ENCODE results near the gene PRSS50.
"Not testable (repeated sequence)": the region's sequence is repeated elsewhere in the genome, so short reads cannot be mapped to it uniquely, and the experiment has no call there.

Gene PRSS50, protein sequence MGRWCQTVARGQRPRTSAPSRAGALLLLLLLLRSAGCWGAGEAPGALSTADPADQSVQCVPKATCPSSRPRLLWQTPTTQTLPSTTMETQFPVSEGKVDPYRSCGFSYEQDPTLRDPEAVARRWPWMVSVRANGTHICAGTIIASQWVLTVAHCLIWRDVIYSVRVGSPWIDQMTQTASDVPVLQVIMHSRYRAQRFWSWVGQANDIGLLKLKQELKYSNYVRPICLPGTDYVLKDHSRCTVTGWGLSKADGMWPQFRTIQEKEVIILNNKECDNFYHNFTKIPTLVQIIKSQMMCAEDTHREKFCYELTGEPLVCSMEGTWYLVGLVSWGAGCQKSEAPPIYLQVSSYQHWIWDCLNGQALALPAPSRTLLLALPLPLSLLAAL

DNA sequence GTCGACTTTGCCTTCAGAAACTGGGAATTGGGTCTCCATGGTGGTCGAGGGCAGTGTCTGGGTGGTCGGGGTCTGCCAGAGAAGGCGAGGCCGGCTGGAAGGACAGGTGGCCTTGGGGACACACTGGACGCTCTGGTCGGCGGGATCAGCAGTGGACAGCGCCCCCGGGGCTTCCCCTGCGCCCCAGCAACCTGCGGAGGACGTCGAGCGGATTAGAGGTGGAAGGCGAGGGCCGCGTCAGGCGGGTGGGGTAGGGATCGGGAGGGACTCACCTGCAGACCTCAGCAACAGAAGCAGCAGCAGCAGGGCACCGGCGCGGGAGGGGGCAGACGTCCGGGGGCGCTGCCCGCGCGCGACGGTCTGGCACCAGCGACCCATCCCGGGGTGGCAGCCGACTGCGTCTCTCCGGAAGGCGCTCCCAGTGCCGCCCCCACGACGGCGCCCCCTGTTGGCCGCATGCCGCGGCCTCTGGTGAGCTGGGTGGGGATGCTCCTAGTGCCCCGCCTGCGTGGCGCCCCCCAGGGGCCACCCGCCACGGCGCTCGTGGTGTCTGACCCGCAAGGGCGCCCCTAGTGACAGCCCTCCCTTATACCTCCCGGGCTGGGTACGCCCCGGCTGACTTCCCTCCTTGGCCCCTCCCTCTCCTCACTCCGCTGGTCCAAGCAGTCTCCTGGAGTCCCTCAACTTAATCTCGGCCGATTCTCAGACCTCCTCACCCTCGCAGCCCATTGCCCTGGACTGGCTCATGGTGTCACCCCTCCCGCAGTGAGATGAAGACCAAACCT, at the start of gene PRSS50:
PRSS50 (minus strand) TSS at position 423 of the 785 bp plus-strand sequence; CDS start at position 378, 45 bp downstream.
- DNase-seq = no peak

- no peak for DNase-seq
Measured at GRCh38 chr3:46764206-46764605, 46.5 kb upstream of the PRSS50 start.

DNA sequence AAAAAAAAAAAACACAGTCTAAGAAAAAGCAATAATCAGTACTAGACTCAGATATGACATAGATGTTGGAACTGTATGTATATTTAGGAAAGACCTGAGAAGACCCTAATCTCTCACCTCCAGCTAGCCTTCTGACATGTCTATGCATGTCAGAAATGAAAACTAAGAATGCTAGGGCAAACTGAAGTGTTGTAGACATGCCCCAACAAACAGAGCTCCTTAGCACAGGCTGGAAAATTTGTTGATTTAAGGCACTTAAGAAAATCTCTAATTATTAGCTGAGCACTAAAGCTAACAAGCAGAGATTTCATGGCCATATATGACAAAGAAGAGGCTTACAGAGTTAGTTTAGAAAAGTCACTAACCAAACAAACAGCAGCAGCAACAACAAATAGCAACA, 45.5 kb upstream of the PRSS50 start:
- DNase-seq = no peak

DNA sequence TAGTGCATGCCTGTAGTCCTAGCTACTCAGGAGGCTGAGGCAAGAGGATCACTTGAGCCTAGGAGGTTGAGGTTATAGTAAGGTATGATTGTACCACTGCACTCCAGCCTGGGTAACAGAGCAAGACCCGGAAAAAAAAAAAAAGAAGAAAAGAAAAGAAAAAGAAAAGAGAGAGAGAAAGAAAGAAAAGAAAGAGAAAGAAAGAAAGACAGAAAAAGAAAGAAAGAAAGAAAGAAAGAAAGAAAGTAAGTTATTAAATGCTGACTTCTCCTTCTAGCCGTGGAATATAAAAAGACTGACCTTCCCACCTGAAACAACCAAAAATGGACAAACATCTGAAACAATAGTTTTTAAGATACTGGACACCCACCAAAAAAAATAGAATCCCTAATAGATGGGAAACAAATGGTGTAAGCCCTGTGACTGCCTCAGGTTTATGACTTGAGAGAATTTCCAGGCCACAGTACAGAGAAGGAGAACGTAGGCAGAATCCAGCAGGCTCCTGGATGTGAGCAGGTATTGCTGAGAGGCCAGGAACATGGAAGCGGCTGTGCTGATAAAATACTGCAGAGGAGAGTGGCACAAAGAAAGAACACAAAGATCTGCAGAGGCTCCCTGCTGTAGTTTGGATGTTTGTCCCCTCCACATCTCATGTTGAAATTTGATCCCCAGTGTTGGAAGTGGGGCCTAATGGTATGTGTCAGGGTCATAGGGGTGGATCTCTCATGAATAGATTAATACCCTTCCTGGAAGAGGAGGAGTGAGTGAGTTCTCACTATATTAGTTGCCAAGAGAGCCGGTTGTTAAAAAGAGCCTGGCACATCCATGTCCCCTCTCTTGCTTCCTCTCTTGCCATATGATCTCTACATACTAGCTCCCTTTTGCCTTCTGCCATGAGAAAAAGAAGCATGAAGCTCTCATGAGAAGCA, 41.8 kb upstream of the PRSS50 start:
- no peak for DNase-seq

GRCh38 chr3:46756642-46757041, 39.0 kb upstream of the PRSS50 start:
- DNase-seq = no peak

DNA sequence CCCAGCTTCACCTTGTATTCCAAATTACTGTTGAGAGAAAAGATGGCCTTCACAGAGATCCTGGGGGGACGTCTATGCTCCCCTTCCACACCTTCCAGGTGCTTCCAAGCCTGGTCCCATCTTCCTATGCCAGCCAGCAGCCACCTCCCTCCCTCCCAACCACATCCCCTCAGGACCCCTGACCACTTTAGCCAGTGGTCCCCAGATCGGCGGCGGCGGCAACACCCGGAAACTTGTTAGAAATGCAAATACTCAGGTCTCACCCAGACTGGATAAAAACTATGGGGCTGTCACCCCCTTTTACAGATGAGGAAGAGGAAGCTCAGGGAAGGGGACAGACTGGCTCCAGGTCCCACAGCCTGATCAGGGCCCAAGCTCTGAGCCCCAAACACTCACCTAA, 38.0 kb upstream of the PRSS50 start:
- no peak for DNase-seq

GRCh38 chr3:46753127-46753526, 35.5 kb upstream of the PRSS50 start:
- DNase-seq = not testable (repeated sequence)

DNA sequence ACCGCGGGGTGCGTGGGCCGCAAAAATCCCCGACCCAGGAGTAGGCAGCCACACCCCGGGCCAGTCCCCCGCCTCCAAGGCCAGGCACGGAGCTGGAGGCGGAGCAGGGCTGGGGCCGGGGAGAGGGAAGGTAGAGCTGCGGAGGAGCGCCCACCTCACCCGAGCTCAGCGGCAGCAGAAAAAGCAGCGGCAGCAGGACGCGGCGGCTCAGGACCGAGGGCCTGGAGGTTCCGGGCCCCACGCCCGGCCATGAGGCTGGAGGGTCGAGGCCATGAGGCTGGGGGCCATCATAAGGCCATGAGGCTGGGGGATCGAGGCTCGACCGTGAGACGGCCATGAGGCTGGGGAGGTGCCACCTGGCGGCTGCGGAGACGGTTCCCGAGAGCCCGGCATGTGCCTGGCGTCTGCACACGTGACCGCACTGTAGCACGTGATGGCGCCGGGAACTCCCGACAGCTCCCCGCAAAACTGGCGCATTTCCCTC, 32.9 kb upstream of the PRSS50 start:
- DNase-seq = no peak

- no peak for DNase-seq
Measured at GRCh38 chr3:46749129-46749528, 31.5 kb upstream of the PRSS50 start.

DNA sequence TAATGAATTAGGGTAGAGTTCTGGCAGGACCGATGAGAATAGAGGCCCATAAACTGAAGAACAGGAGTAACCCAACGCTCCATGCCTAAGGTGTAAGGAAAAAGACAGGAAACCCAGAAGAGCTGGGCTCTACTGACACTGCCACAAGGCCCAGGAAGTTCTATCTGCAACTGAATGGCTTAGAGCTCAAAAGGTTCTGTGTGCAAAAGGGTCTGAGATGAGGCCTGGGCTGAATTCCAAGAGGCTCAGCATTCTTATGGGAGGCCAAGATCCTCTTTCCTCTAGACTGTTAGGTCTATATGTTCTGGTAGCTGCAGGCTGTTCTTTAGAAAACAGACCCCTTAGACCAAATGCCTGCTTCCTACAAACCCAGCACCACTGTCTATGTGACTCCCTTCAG, 30.5 kb upstream of the PRSS50 start:
- DNase-seq = no peak

GRCh38 chr3:46746711-46747110, 29.0 kb upstream of the PRSS50 start:
- DNase-seq = no peak

DNA sequence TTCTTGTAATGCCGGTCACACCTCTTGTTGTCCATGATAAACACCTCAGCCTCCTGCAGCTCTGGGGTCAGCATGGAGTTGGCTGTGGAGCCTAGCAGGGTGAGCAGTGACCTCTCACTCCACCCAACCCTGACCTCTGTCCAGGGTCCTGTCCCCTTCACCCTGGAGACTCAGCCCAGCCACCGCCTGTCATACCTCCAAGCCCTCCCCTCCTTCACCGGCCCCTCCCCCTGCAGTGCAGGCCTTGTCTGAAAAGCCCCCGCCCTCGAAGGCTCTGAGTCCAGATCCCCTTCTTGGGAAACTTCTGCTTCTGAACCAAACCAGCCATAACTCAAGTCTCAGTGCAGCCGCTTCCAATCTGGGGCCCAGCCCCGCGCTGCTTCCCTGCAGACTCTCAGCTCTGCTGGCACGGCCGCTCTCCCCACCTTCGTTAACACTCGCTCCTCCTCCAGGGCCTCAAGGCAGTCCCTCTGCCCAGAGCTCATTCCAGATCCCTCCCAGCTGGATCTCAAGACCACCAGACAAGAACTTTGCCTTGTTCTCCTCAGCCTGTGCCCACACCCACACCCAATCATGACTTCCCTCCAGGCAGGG, 25.4 kb upstream of the PRSS50 start:
- DNase-seq = no peak

GRCh38 chr3:46739565-46739964, 21.9 kb upstream of the PRSS50 start:
- DNase-seq = not testable (repeated sequence)

GRCh38 chr3:46737329-46737731, 19.7 kb upstream of the PRSS50 start:
- DNase-seq = no peak

DNA sequence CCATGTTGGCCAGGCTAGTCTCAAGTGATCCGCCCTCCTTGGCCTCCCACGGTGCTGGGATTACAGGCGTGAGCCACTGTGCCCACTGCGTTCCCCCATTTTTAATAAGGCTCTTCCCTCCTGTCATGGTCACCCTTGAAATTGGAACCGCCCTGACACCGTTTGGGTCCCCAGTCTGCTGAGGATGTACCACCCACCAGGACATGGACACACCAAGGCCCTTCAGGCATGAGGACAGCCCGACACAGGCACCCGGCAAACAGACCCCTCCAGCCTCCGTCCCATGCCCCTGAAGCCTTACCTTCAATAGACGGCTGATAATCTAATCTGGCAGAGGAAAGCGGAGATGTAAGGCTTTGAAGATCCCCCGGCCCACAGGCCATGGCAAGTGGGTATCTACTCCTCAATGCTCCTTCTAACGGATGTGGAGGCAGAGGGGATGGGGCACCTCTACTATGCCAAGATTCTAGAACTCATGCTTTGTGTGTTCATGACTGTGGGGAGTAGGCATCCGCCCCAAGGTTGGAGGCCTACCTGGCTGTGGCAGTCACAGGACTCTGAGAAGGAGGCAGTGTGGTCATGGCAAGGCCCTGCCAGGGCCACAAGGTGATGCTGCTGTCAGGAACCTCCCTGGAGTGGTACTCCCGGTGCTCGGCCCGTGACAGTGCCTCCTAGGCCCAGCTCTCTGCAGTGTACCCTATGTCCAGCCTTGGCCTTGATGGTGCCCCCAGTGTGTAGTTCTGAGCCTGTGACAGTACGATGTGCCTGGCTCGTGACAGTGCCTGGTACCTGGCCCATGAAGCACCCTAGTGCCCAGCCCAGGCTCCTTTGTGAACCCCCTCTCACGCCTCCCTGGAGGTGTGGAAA, 18.6 kb upstream of the PRSS50 start:
- DNase-seq = no peak

DNA sequence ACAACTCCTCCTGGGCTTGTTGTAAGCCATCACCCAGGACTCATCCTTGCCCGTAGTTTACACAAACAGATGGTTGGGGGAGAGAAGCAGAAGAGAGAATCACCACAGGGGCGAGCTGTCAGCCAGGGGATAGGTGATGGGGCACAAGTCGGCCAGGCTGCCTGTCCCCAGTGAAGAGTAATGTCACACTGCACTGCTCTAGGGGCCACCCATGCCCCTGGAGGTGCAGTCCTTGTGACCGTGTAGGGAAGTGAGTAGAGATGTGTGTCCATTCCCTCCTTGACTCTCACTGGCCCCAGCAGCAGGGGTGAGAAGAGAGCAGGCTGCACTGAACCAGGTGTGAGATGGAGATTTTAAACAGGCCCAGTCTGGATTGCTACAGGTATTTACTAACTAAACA, 17.1 kb upstream of the PRSS50 start:
- DNase-seq = no peak

GRCh38 chr3:46733026-46733800, 15.5 kb upstream of the PRSS50 start:
- DNase-seq = no peak

DNA sequence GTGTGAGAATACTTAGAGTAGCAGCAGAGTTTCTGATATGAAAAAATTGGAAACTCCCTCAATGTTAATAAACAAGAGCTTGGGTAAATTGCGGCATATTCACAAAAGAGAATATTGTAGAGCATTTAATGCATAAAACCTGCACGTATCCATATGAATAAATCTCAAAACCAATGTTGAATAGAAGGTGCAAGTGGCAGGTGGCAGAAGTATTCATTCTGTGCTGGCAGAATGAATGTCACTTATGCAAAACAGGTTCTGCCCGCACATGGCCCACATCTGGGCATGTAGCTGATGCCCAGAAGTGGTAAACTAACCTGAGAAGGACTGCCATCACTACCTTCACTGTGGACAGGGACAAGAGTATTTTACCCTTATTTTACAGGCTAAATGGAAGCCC, 14.1 kb upstream of the PRSS50 start:
- DNase-seq = no peak

DNA sequence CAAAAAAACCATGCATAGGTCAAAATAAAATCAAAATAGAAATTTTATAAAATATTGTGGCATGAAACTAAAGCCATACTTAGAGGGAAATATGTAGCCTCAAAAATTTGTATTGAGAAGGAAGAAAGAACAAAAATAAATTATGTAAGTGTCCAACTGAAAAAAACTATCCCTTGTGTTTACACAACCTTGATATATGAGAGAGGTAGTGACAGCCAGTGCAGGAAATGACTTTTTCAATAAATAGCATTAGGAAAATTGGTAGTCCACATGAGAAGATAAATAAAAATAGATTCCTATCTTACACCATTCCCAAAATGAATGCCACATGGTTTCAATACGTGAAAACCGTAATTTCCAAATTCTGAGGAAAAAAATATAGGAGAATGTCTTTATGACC, 13.2 kb upstream of the PRSS50 start:
- DNase-seq = no peak

- DNase-seq = no peak
Measured at GRCh38 chr3:46729038-46729437, 11.4 kb upstream of the PRSS50 start.
